Astrocyte (in vitro differentiated cells and primary cell): ENCODE results near the gene COL18A1. TPM values are rescaled to one million over a fixed set of nuclear protein-coding genes. Genes with fewer than 3 reads are reported as not detected.

Experiments used
- DNase-seq: peaks from one replicate; pipeline ENCODE4 v3.0.0-alpha.2; 2010; ENCODE audit warnings: low read depth
- FAIRE-seq: peaks from 2 replicates; lab custom pipeline; 2011; peaks lifted over from hg19 to GRCh38; lab: Jason Lieb, UNC
- H2AFZ ChIP-seq: 2 replicates; pipeline ENCODE4 v1.6.0; 2012; ENCODE audit warnings: low read depth, low read length, inconsistent platforms
- H3K27ac ChIP-seq: 2 replicates; pipeline ENCODE4 v1.5.1; 2011; ENCODE audit warnings: low read depth, low read length, inconsistent platforms
- H3K27me3 ChIP-seq: 2 replicates; pipeline ENCODE4 v1.6.0; 2011; ENCODE audit warnings: low read length, inconsistent platforms; ENCODE audit not compliant: insufficient read depth
- H3K36me3 ChIP-seq: 2 replicates; pipeline ENCODE4 v1.5.1; 2011; ENCODE audit warnings: low read length, inconsistent platforms; ENCODE audit not compliant: insufficient read depth
- H3K4me1 ChIP-seq: 2 replicates; pipeline ENCODE4 v1.5.1; 2011; ENCODE audit warnings: low read length, inconsistent platforms; ENCODE audit not compliant: insufficient read depth
- H3K4me2 ChIP-seq: 2 replicates; pipeline ENCODE4 v1.6.0; 2012; ENCODE audit warnings: low read length, inconsistent platforms
- H3K4me3 ChIP-seq: 2 replicates; pipeline ENCODE4 v1.5.1; 2011; ENCODE audit warnings: low read depth, mild to moderate bottlenecking, low read length, inconsistent platforms; ENCODE audit not compliant: insufficient read depth
- H3K79me2 ChIP-seq: 2 replicates; pipeline ENCODE4 v1.6.0; 2012; ENCODE audit warnings: mild to moderate bottlenecking, low read length, inconsistent platforms; ENCODE audit not compliant: insufficient read depth
- H3K9ac ChIP-seq: 2 replicates; pipeline ENCODE4 v1.6.0; 2012; ENCODE audit warnings: mild to moderate bottlenecking, low read length, inconsistent platforms
- H3K9me3 ChIP-seq: 2 replicates; pipeline ENCODE4 v1.5.1; 2012; ENCODE audit warnings: low read depth, mild to moderate bottlenecking, low read length, inconsistent platforms; ENCODE audit not compliant: insufficient read depth
- H4K20me1 ChIP-seq: 2 replicates; pipeline ENCODE4 v1.6.0; 2012; ENCODE audit warnings: low read length, inconsistent platforms; ENCODE audit not compliant: insufficient read depth
- H3K27ac Mint-ChIP-seq: one replicate; pipeline ENCODE4 v1.8.0; 2021; ENCODE audit warnings: mild to moderate bottlenecking, mixed read lengths; ENCODE audit not compliant: unreplicated experiment
- H3K27me3 Mint-ChIP-seq: one replicate; pipeline ENCODE4 v1.8.0; 2021; ENCODE audit warnings: low read depth, mixed read lengths; ENCODE audit not compliant: unreplicated experiment
- H3K36me3 Mint-ChIP-seq: one replicate; pipeline ENCODE4 v1.8.0; 2021; ENCODE audit warnings: low read depth, mixed read lengths; ENCODE audit not compliant: unreplicated experiment
- H3K4me1 Mint-ChIP-seq: one replicate; pipeline ENCODE4 v1.8.0; 2021; ENCODE audit warnings: low read depth, mixed read lengths; ENCODE audit not compliant: unreplicated experiment
- H3K4me3 Mint-ChIP-seq: one replicate; pipeline ENCODE4 v1.8.0; 2021; ENCODE audit warnings: mild to moderate bottlenecking, moderate library complexity, mixed read lengths; ENCODE audit not compliant: unreplicated experiment
- H3K9me3 Mint-ChIP-seq: one replicate; pipeline ENCODE4 v1.8.0; 2021; ENCODE audit warnings: mild to moderate bottlenecking, mixed read lengths; ENCODE audit not compliant: unreplicated experiment
- CTCF ChIP-seq: IDR thresholded peaks from 2 replicates; pipeline ENCODE4 v1.5.1; 2011; ENCODE audit warnings: low read depth, mild to moderate bottlenecking, inconsistent platforms, low read length, moderate library complexity; ENCODE audit not compliant: insufficient read depth
- EZH2 ChIP-seq: IDR thresholded peaks from 2 replicates; pipeline ENCODE4 v1.6.1; 2012; ENCODE audit warnings: mild to moderate bottlenecking, low read length, inconsistent platforms; ENCODE audit not compliant: insufficient read depth
- total RNA-seq: library from RNA; stranded (reverse); gene quantifications from 2 replicates; pipeline ENCODE4 v1.2.1, GENCODE V29; 2021

COL18A1 gene
- total RNA-seq, 1 donor from 2014 or later: 616 TPM

GRCh38 chr21:45528028-45528705 lies 123.2 kb downstream of the COL18A1 start:
- TF ChIP-seq CTCF: no peak
- no peak for TF ChIP-seq EZH2
- peaks cover 9% of the 10 kb centered on the region for H3K36me3 ChIP-seq
- H3K27me3 ChIP-seq: no peaks in the 10 kb centered on the region
- DNase-seq (no peak), FAIRE-seq (no peak)
- H3K4me3 ChIP-seq: no peak overlapping the region
- H2AFZ ChIP-seq: no peak overlapping the region
- Mint-ChIP-seq H3K27ac (no peak overlapping the region), H3K9me3 (no peaks in the 10 kb centered on the region), H3K36me3 (peaks cover 4% of the 10 kb centered on the region), H3K4me1 (no peaks in the 10 kb centered on the region), H3K27me3 (no peaks in the 10 kb centered on the region), H3K4me3 (no peak overlapping the region)
- peaks cover 8% of the 10 kb centered on the region for H4K20me1 ChIP-seq
- H3K9me3 ChIP-seq: no peaks in the 10 kb centered on the region
- no peaks in the 10 kb centered on the region for H3K4me1 ChIP-seq
- H3K9ac ChIP-seq: no peak overlapping the region
- H3K79me2 ChIP-seq: peaks cover 3% of the 10 kb centered on the region
- H3K4me2 ChIP-seq: no peak overlapping the region
- H3K27ac ChIP-seq: no peak overlapping the region

DNA sequence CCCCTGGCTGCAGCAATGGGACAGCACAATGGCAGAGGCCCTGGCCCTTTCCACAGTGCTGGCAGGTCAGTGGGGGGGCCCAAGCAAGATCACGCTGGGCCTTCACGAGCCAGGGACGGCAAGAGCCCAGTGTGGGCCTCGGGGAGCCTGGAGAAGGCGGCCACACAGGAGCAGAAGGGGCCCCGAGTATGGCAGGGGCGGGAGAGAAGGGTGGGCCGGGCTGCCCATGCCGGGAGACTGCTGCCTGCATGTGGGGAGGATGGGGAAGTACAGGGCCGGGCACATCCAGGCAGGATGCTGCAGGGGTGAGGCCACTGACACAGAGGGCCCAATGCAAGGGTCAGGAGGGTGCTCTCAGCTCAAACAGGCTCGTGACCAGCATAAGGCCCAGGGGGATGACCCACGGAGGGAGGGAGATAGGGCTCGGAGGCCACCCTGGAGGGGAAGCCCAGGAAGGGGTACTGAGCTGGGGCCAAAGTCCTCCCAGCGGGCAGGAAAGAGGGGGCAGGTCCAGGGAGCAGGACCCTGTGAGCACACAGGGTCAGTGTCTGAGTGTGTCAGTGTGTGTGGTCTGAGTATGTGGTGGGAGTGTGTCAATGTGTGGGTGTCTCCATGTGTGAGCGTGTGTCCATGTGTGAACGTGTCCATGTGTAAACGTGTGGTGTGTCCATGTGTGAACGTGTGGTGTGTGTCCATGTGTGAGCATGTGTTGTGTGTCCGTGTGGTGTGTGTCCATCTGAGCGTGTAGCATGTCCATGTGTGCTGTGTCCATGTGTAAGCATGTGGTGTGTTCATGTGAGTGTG lies 124.2 kb downstream of the COL18A1 start:
- Mint-ChIP-seq H3K36me3 (peaks cover 1% of the 10 kb centered on the region), H3K4me3 (no peak overlapping the region), H3K27me3 (no peaks in the 10 kb centered on the region), H3K4me1 (no peaks in the 10 kb centered on the region), H3K9me3 (no peaks in the 10 kb centered on the region), H3K27ac (no peak overlapping the region)
- Histone ChIP-seq H3K9me3 (no peaks in the 10 kb centered on the region), H3K36me3 (peaks cover 9% of the 10 kb centered on the region), H2AFZ (no peak overlapping the region), H3K4me1 (peaks cover 2% of the 10 kb centered on the region), H4K20me1 (peaks cover 12% of the 10 kb centered on the region), H3K4me2 (no peak overlapping the region), H3K27ac (no peak overlapping the region), H3K9ac (no peak overlapping the region), H3K79me2 (peaks cover 7% of the 10 kb centered on the region), H3K4me3 (no peak overlapping the region), H3K27me3 (no peaks in the 10 kb centered on the region)
- DNase-seq: no peak
- no peak for FAIRE-seq
- TF ChIP-seq EZH2 (no peak), CTCF (no peak)
